KOPT-K1 (cell line): ENCODE results near the gene ZMYM4.

Experiments
- H3K27ac ChIP-seq: fragments of 200-600 bp; sonication (generic); 2 replicates; pipeline ENCODE4 v1.5.1; 2016; ENCODE audit warnings: antibody characterized with exemption, mild to moderate bottlenecking, low read depth, low read length; ENCODE audit not compliant: poor library complexity, severe bottlenecking
- H3K36me3 ChIP-seq: fragments of 200-600 bp; sonication (generic); 2 replicates; pipeline ENCODE4 v1.5.1; 2017; ENCODE audit warnings: antibody characterized with exemption, mild to moderate bottlenecking, low read length, moderate library complexity; ENCODE audit not compliant: insufficient read depth
- H3K9me3 ChIP-seq: fragments of 200-600 bp; sonication (generic); 2 replicates; pipeline ENCODE4 v1.5.1; 2017; ENCODE audit warnings: antibody characterized with exemption, low read length, mild to moderate bottlenecking; ENCODE audit not compliant: insufficient read depth, poor library complexity, severe bottlenecking

ZMYM4 gene

GRCh38 chr1:35264035-35264434 is 4.5 kb upstream of the ZMYM4 start:
- H3K27ac ChIP-seq, result no peak overlapping the region
- no peaks in the 10 kb centered on the region for H3K9me3 ChIP-seq
- H3K36me3 ChIP-seq, result no peaks in the 10 kb centered on the region

- no peak overlapping the region for H3K27ac ChIP-seq
- H3K36me3 ChIP-seq, result no peaks in the 10 kb centered on the region
Measured at GRCh38 chr1:35264871-35265270, 3.6 kb upstream of the ZMYM4 start.

GRCh38 chr1:35266306-35266705 is 2.2 kb upstream of the ZMYM4 start:
- Histone ChIP-seq H3K36me3 (no peaks in the 10 kb centered on the region), H3K27ac (no peak overlapping the region), H3K9me3 (no peaks in the 10 kb centered on the region)

More at GRCh38 chr1:35264871-35265270, 3.6 kb upstream of the ZMYM4 start:
- H3K9me3 ChIP-seq, result no peaks in the 10 kb centered on the region

- no peaks in the 10 kb centered on the region for H3K9me3 ChIP-seq
- peak overlapping the region; percentile 87 for H3K27ac ChIP-seq
- peaks cover 5% of the 10 kb centered on the region; the same call in 1 of the 2 replicates for H3K36me3 ChIP-seq
Measured at GRCh38 chr1:35269201-35269988, 886 bp downstream of the ZMYM4 start.

- H3K9me3 ChIP-seq, result no peaks in the 10 kb centered on the region
- peak overlapping the region; percentile 87 for H3K27ac ChIP-seq
- peaks cover 5% of the 10 kb centered on the region; the same call in 1 of the 2 replicates for H3K36me3 ChIP-seq
Measured at GRCh38 chr1:35269989-35270289, 1.4 kb downstream of the ZMYM4 start.

GRCh38 chr1:35270836-35271235 is 2.3 kb downstream of the ZMYM4 start:
- Histone ChIP-seq H3K27ac (no peak overlapping the region), H3K9me3 (no peaks in the 10 kb centered on the region), H3K36me3 (peaks cover 5% of the 10 kb centered on the region; the same call in 1 of the 2 replicates)

GRCh38 chr1:35274197-35274596 is 5.7 kb downstream of the ZMYM4 start:
- H3K9me3 ChIP-seq, result no peaks in the 10 kb centered on the region
- peaks cover 19% of the 10 kb centered on the region for H3K36me3 ChIP-seq
- H3K27ac ChIP-seq, result no peak overlapping the region

- Histone ChIP-seq H3K36me3 (peaks cover 43% of the 10 kb centered on the region), H3K9me3 (peaks cover 7% of the 10 kb centered on the region), H3K27ac (no peak overlapping the region)
Measured at GRCh38 chr1:35278886-35279554, 10.5 kb downstream of the ZMYM4 start.

GRCh38 chr1:35279555-35279904 is 11.0 kb downstream of the ZMYM4 start:
- Histone ChIP-seq H3K27ac (no peak overlapping the region), H3K9me3 (peaks cover 7% of the 10 kb centered on the region), H3K36me3 (peaks cover 43% of the 10 kb centered on the region)

GRCh38 chr1:35280006-35280405 is 11.5 kb downstream of the ZMYM4 start:
- Histone ChIP-seq H3K9me3 (peaks cover 7% of the 10 kb centered on the region), H3K36me3 (peaks cover 43% of the 10 kb centered on the region), H3K27ac (no peak overlapping the region)

- Histone ChIP-seq H3K36me3 (peaks cover 43% of the 10 kb centered on the region), H3K27ac (no peak overlapping the region), H3K9me3 (peaks cover 7% of the 10 kb centered on the region)
Measured at GRCh38 chr1:35281565-35281964, 13.1 kb downstream of the ZMYM4 start.

- Histone ChIP-seq H3K36me3 (peaks cover 43% of the 10 kb centered on the region), H3K9me3 (peaks cover 7% of the 10 kb centered on the region), H3K27ac (no peak overlapping the region)
Measured at GRCh38 chr1:35282172-35282571, 13.7 kb downstream of the ZMYM4 start.

GRCh38 chr1:35284852-35285251 is 16.3 kb downstream of the ZMYM4 start:
- H3K36me3 ChIP-seq, result peaks cover 22% of the 10 kb centered on the region; the same call in 1 of the 2 replicates
- no peak overlapping the region for H3K27ac ChIP-seq
- peaks cover 7% of the 10 kb centered on the region for H3K9me3 ChIP-seq

GRCh38 chr1:35285771-35286606 is 17.5 kb downstream of the ZMYM4 start:
- Histone ChIP-seq H3K9me3 (peaks cover 7% of the 10 kb centered on the region), H3K27ac (peak overlapping the region; percentile 32), H3K36me3 (peaks cover 17% of the 10 kb centered on the region)
